GM12873 (cell line): ENCODE results near the gene FLT1.

Experiments used
- TF ChIP-seq, protein P1 (sequence below): IDR thresholded peaks from 2 replicates; pipeline ENCODE4 v1.5.1; 2012; ENCODE audit warnings: low read depth, mild to moderate bottlenecking, moderate library complexity, low read length, control low read depth; ENCODE audit not compliant: insufficient read depth; ENCODE audit errors: missing control alignments

FLT1 gene

GRCh38 chr13:28338742-28339141, 156.2 kb downstream of the FLT1 start:
- TF ChIP-seq, protein P1, sequence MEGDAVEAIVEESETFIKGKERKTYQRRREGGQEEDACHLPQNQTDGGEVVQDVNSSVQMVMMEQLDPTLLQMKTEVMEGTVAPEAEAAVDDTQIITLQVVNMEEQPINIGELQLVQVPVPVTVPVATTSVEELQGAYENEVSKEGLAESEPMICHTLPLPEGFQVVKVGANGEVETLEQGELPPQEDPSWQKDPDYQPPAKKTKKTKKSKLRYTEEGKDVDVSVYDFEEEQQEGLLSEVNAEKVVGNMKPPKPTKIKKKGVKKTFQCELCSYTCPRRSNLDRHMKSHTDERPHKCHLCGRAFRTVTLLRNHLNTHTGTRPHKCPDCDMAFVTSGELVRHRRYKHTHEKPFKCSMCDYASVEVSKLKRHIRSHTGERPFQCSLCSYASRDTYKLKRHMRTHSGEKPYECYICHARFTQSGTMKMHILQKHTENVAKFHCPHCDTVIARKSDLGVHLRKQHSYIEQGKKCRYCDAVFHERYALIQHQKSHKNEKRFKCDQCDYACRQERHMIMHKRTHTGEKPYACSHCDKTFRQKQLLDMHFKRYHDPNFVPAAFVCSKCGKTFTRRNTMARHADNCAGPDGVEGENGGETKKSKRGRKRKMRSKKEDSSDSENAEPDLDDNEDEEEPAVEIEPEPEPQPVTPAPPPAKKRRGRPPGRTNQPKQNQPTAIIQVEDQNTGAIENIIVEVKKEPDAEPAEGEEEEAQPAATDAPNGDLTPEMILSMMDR, result no peak

- TF ChIP-seq, protein P1, result no peak
These were observed 156.8 kb downstream of the FLT1 start for GRCh38 chr13:28338006-28338574.

- TF ChIP-seq, protein P1, result no peak
These were observed 157.5 kb downstream of the FLT1 start for GRCh38 chr13:28337166-28338005.

- TF ChIP-seq, protein P1, result no peak
These were observed 158.7 kb downstream of the FLT1 start for GRCh38 chr13:28336193-28336657.

DNA sequence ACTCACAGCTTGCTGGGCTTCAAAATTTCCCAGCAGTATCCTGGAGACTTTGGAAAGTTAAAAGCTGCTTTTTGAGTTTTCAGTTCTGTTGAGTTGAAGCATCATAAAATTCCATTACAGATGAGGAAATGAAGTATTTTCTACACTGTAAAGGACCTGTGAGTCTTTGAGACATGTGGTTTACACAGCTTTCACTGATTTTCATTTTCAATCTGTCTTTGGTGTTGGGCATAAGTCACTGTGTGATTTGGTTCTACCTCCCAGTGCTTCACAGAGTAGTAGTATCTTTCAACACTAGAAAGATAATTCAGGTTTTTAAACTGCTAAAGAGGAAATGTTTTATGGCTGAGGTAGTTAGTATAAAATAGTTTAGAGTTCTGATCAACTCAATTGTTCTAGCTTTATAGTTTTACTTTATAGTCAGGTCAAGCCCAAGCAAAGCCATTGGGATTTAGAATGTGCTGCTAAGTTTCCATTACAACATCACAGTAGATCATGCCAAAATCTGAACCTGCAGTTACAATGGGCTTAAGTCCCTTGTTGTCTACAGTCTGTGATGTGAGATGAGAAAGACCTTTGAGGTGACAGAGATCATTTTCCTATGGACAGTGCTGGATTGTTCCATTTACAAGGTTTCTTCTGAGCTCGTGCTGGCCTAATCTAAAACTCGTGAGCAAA, 161.6 kb downstream of the FLT1 start:
- TF ChIP-seq, protein P1, result no peak

DNA sequence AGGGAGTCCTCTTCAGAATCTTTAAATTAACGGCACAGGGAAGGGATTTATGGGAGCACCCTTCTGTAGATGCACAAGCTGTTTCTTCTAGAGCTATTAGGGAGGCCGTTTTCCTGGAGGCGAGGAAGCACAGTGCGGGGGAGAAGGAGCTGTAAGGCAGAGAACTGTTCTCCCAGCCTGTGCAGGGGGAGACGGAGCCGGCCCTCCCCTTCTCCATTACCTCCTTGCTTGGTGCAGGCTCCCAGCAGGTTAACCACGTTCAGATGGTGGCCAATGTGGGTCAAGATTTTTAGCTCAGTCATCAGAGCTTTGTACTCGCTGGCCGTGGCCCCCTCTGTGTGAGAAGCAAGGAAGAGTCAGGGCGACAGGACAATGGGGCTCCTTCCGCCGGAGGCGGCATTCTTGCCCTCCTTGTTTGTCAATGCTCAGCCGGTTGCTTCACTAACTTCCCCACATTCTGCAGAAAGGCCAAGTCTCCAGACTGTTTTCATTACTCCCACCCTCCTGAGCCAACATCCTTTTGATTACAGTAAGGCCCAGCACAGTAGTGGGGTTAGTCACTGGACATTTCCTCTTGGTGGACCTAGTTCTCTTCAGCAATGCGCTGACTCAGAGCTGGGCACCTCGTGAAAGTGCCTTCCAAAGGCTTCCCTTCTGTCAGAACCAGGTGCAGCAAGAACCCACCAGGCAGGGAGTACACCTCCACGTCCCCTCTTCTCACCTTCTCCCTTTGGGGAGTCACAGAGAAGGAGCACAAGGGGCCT, 165.4 kb downstream of the FLT1 start:
- TF ChIP-seq, protein P1, result no peak
